CD14-positive monocyte (primary cell): ENCODE data around the gene CGNL1. TPM values are rescaled to one million over a fixed set of nuclear protein-coding genes. Genes with fewer than 3 reads are reported as not detected.

Source experiments
- DNase-seq, 3 donors: peaks; one replicate each; pipeline ENCODE4 v3.0.0-alpha.2; 2011 to 2022
- H2AFZ ChIP-seq: 2 replicates; pipeline ENCODE4 v1.6.0; 2012; ENCODE audit warnings: mild to moderate bottlenecking, low read depth, low read length, inconsistent platforms; ENCODE audit not compliant: insufficient read depth, poor library complexity, severe bottlenecking
- H3K27ac ChIP-seq, 2 donors: 1 replicate in 1 of 2; 2 replicates in 1 of 2; pipeline ENCODE4 v1.5.1; 2012 to 2013; ENCODE audit warnings: low read length in 2 of 2, control low read depth in 1 of 2, inconsistent platforms in 1 of 2, low read depth in 1 of 2, mild to moderate bottlenecking in 1 of 2
- H3K27me3 ChIP-seq, 2 donors: one replicate each; pipeline versions ENCODE4 v1.6.0 to v1.6.1; 2011 to 2013; ENCODE audit warnings: low read length in 2 of 2; ENCODE audit not compliant: control insufficient read depth in 2 of 2, insufficient read depth in 2 of 2
- H3K36me3 ChIP-seq, 2 donors: replicated peaks in 1 of 2; 1 replicate in 1 of 2; 2 replicates in 1 of 2; pipeline versions ENCODE4 v1.5.1 to v1.6.1; 2012 to 2013; ENCODE audit warnings: low read length in 2 of 2, control low read depth in 1 of 2, inconsistent platforms in 1 of 2, mild to moderate bottlenecking in 1 of 2; ENCODE audit not compliant: insufficient read depth in 2 of 2, control insufficient read depth in 1 of 2
- H3K4me1 ChIP-seq, 2 donors: 1 replicate in 1 of 2; 2 replicates in 1 of 2; pipeline versions ENCODE4 v1.5.1 to v1.6.1; 2012 to 2013; ENCODE audit warnings: low read length in 2 of 2, control low read depth in 1 of 2, inconsistent platforms in 1 of 2, mild to moderate bottlenecking in 1 of 2, moderate library complexity in 1 of 2; ENCODE audit not compliant: insufficient read depth in 2 of 2, control insufficient read depth in 1 of 2
- H3K4me2 ChIP-seq: replicated peaks from 2 replicates; pipeline ENCODE3; 2012; ENCODE audit warnings: low read length, moderate library complexity, mild to moderate bottlenecking; ENCODE audit not compliant: poor library complexity, severe bottlenecking; ENCODE audit errors: extremely low read depth
- H3K4me3 ChIP-seq, 3 experiments: fragments of 200-600 bp in 1 of 3; sonication (generic) in 1 of 3; replicated peaks in 1 of 3; 1 replicate in 2 of 3; 2 replicates in 1 of 3; pipeline ENCODE4 v1.5.1; 2011 to 2013; ENCODE audit warnings: low read length in 3 of 3, mild to moderate bottlenecking in 3 of 3, control low read depth in 2 of 3, low read depth in 2 of 3, inconsistent platforms in 1 of 3, moderate library complexity in 1 of 3
- H3K79me2 ChIP-seq: 2 replicates; pipeline ENCODE4 v1.6.0; 2012; ENCODE audit warnings: mild to moderate bottlenecking, control low read depth, inconsistent platforms, low read length, moderate library complexity; ENCODE audit not compliant: insufficient read depth
- H3K9ac ChIP-seq: 2 replicates; pipeline ENCODE4 v1.6.0; 2017; ENCODE audit warnings: low read length, mild to moderate bottlenecking; ENCODE audit not compliant: insufficient read depth, poor library complexity, severe bottlenecking
- H3K9me3 ChIP-seq, 2 donors: replicated peaks in 1 of 2; 1 replicate in 1 of 2; 2 replicates in 1 of 2; pipeline versions ENCODE4 v1.5.1 to v1.6.1; 2012 to 2013; ENCODE audit warnings: low read length in 2 of 2, control low read depth in 1 of 2; ENCODE audit not compliant: control insufficient read depth in 1 of 2, insufficient read depth in 1 of 2
- H4K20me1 ChIP-seq: 2 replicates; pipeline ENCODE4 v1.6.0; 2012; ENCODE audit warnings: mild to moderate bottlenecking, low read length, control low read depth, moderate library complexity; ENCODE audit not compliant: insufficient read depth
- H3K27ac Mint-ChIP-seq, 7 donors: one replicate each; pipeline ENCODE4 v1.8.0; 2020; ENCODE audit warnings: mild to moderate bottlenecking in 7 of 7, mixed read lengths in 7 of 7, moderate library complexity in 6 of 7, inconsistent platforms in 2 of 7
- H3K27me3 Mint-ChIP-seq, 3 donors: one replicate each; pipeline ENCODE4 v1.8.0; 2021 to 2022; ENCODE audit warnings: low read depth in 3 of 3, mild to moderate bottlenecking in 3 of 3, mixed read lengths in 3 of 3, moderate library complexity in 3 of 3, inconsistent platforms in 1 of 3
- H3K36me3 Mint-ChIP-seq, 2 donors: one replicate each; pipeline ENCODE4 v1.8.0; 2020; ENCODE audit warnings: mixed read lengths in 2 of 2, inconsistent platforms in 1 of 2, mild to moderate bottlenecking in 1 of 2
- H3K4me1 Mint-ChIP-seq: one replicate; pipeline ENCODE4 v1.8.0; 2020; ENCODE audit warnings: mild to moderate bottlenecking, mixed read lengths
- H3K4me3 Mint-ChIP-seq, 2 donors: one replicate each; pipeline ENCODE4 v1.8.0; 2020; ENCODE audit warnings: mild to moderate bottlenecking in 2 of 2, mixed read lengths in 2 of 2, moderate library complexity in 1 of 2
- H3K9me3 Mint-ChIP-seq, 7 donors: one replicate each; pipeline ENCODE4 v1.8.0; 2020 to 2022; ENCODE audit warnings: mixed read lengths in 7 of 7, mild to moderate bottlenecking in 6 of 7, moderate library complexity in 6 of 7, inconsistent platforms in 2 of 7
- WGBS: methylation state at CpG from one replicate; pipeline ENCODE4 v1.1.5; 2013; ENCODE audit warnings: missing lambda C conversion rate; ENCODE audit not compliant: insufficient coverage; 5-methylcytosine and 5-hydroxymethylcytosine counted together
- intact Hi-C, 2 donors: fragments of 100-400 bp; cut with micrococcal nuclease; formaldehyde crosslinking; loops; one replicate each; pipeline versions ENCODE4 v1.15.0 to v1.15.1; 2023
- polyA plus RNA-seq, 3 donors: library from polyadenylated mRNA; depleted of rRNA in 1 of 3; unstranded in 2 of 3; stranded (reverse) in 1 of 3; fragments of 300-500 nt in 2 of 3; fragments of >200 nt in 1 of 3; fragmentation: Illumina TruSeq in 2 of 3; gene quantifications; 1 replicate in 2 of 3; 2 replicates in 1 of 3; pipeline ENCODE4 v1.2.3, GENCODE V29; 2012 to 2021
- TF ChIP-seq, protein P1 (sequence below): fragments of 200-600 bp; IDR thresholded peaks from one replicate; pipeline ENCODE4 v1.8.0; 2022; ENCODE audit warnings: antibody characterized with exemption, mild to moderate bottlenecking

Gene CGNL1
- polyA plus RNA-seq, 3 donors: not detected

DNA sequence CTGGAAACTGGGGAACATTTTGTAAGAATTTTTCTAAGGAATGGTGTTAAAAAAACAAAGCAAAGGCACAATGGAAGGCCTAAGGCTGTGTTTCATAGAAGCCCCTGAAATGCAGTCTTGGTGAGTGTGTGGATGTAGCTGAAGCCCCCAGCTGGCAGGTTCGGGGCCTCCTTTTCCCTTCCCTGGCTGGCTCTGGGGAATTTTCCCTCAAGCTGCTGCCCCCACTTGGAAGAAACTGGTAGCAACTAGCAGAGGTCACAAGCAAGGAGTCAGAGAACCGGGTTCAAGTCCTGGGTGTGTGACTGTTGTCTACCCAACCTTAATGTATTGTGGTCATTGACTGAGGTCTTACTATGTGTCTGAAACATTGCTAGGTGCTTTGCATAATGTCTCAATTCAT is 130.1 kb downstream of the CGNL1 start:
- H3K27ac ChIP-seq: no peak overlapping the region
- H3K9me3 ChIP-seq: no peaks in the 10 kb centered on the region
- no peaks in the 10 kb centered on the region for H4K20me1 ChIP-seq
- no CpG with 5 or more reads among the region's 2 CpGs for WGBS
- H3K27me3 ChIP-seq: no peaks in the 10 kb centered on the region
- Mint-ChIP-seq H3K36me3 (no peaks in the 10 kb centered on the region), H3K4me3 (no peak overlapping the region), H3K27me3 (peaks cover 0 to 3% (median 0%) of the 10 kb centered on the region in 3 donors), H3K27ac (no peak overlapping the region), H3K9me3 (no peaks in the 10 kb centered on the region), H3K4me1 (no peaks in the 10 kb centered on the region)
- H3K4me1 ChIP-seq: no peaks in the 10 kb centered on the region
- H2AFZ ChIP-seq: no peak overlapping the region
- H3K9ac ChIP-seq: no peak overlapping the region
- TF ChIP-seq, protein P1, sequence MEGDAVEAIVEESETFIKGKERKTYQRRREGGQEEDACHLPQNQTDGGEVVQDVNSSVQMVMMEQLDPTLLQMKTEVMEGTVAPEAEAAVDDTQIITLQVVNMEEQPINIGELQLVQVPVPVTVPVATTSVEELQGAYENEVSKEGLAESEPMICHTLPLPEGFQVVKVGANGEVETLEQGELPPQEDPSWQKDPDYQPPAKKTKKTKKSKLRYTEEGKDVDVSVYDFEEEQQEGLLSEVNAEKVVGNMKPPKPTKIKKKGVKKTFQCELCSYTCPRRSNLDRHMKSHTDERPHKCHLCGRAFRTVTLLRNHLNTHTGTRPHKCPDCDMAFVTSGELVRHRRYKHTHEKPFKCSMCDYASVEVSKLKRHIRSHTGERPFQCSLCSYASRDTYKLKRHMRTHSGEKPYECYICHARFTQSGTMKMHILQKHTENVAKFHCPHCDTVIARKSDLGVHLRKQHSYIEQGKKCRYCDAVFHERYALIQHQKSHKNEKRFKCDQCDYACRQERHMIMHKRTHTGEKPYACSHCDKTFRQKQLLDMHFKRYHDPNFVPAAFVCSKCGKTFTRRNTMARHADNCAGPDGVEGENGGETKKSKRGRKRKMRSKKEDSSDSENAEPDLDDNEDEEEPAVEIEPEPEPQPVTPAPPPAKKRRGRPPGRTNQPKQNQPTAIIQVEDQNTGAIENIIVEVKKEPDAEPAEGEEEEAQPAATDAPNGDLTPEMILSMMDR: no peak
- no peaks in the 10 kb centered on the region for H3K79me2 ChIP-seq
- no peaks in the 10 kb centered on the region for H3K36me3 ChIP-seq
- no peak for DNase-seq
- H3K4me3 ChIP-seq: no peak overlapping the region
- intact Hi-C loops: no loop called here
- no peak overlapping the region for H3K4me2 ChIP-seq

DNA sequence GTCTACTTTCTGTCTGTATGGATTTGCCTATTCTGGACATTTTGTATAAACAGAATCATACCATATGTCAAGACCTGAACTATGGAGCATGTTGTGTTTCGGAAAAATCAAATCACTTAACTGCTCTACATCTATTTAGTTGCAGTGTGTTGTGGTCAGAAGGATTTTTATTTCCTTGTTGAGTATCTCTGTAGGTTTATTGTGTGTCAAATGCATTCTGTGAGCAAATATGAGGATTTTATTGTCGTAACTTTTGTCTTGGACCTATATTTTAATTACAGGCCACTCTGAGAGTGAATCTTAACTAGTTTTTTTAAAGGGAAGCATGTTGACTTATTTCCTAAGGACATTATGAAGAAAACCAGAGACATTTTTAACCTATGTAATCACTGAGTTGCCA is 130.8 kb downstream of the CGNL1 start:
- H3K36me3 ChIP-seq: no peaks in the 10 kb centered on the region
- Mint-ChIP-seq H3K4me3 (no peak overlapping the region), H3K4me1 (no peaks in the 10 kb centered on the region), H3K27ac (no peak overlapping the region), H3K36me3 (no peaks in the 10 kb centered on the region), H3K27me3 (peaks cover 0 to 3% (median 0%) of the 10 kb centered on the region in 3 donors), H3K9me3 (no peaks in the 10 kb centered on the region)
- no peak overlapping the region for H3K9ac ChIP-seq
- H4K20me1 ChIP-seq: no peaks in the 10 kb centered on the region
- H3K27me3 ChIP-seq: no peaks in the 10 kb centered on the region
- H3K9me3 ChIP-seq: no peaks in the 10 kb centered on the region
- no peaks in the 10 kb centered on the region for H3K4me1 ChIP-seq
- no peak overlapping the region for H3K27ac ChIP-seq
- WGBS: no CpG with 5 or more reads among the region's 2 CpGs
- no peaks in the 10 kb centered on the region for H3K79me2 ChIP-seq
- DNase-seq: no peak
- TF ChIP-seq, protein P1: no peak
- intact Hi-C loops: no loop called here
- no peak overlapping the region for H3K4me3 ChIP-seq
- no peak overlapping the region for H3K4me2 ChIP-seq
- H2AFZ ChIP-seq: no peak overlapping the region
